RPMI8226 (cell line): ENCODE data around the gene ATP6V1G3.
"Not testable (repeated sequence)": the region's sequence is repeated elsewhere in the genome, so short reads cannot be mapped to it uniquely, and the experiment has no call there.

Experiments used
- DNase-seq: peaks from one replicate; pipeline ENCODE4 v3.0.0-alpha.2; 2015

Gene ATP6V1G3

DNA sequence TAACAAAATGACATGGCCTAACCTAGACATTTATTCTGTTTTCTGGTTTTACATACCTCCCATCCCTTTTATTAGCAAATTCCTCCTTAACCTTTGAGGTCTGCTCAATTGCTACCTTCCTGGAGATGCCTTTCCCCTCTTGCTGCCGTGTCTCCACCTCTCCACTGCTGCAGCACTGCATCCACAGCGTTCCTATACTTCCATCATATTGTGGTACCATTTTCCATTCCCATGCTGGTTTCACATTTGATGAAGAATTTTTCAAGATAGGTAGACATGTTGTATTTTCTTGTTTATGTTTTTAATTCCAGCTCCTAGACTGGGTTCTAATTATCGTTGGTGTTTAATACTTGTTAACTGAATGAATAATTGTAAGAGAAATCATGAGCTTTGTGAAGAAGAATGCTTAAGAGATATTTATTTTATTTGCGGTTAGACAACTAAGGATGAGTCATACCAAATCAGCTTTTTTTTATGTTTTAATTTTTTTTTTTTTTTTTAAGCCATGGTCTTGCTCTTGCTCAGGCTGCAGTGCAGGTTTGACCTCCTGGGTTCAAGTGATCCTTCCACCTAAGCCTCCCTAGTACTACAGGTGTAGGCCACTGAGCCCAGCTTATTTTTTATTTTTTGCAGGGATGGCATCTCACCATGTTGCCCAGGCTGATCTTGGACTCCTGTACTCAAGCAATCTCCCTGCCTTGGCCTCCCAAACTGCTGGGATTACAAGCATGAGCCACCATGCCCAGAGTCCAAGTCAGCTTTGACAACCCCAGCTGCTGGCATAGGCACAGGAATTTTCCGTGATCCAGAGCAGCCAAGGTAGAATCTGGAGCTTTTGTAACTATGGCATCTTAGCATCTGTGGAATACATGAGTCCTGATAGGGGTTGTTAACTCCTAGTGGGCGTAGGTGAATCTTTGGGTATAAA is 44.0 kb downstream of the ATP6V1G3 start:
- DNase-seq, result no peak

DNA sequence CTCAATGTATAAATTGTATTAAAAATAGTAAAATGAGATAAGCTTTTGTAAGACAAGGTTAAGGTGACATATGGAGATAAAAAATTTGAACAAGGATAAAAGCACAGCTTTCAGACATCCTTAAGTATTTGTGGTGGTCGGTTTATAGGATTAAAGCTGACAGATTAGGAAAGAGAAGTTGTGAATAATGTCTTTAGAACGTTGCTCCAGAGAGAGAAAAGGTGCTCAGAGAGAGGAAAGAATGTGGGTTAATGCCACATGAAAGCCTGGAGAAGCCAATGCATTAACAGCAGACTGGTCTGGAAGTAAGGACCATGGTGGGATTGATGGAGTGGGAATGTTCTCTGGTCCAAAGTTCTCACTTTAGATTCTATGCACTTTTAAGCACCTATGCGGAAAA is 44.8 kb downstream of the ATP6V1G3 start:
- DNase-seq, result no peak

GRCh38 chr1:198494658-198495103 is 45.8 kb downstream of the ATP6V1G3 start:
- no peak for DNase-seq

- DNase-seq, result no peak
These were observed 46.3 kb downstream of the ATP6V1G3 start for GRCh38 chr1:198494139-198494538.

DNA sequence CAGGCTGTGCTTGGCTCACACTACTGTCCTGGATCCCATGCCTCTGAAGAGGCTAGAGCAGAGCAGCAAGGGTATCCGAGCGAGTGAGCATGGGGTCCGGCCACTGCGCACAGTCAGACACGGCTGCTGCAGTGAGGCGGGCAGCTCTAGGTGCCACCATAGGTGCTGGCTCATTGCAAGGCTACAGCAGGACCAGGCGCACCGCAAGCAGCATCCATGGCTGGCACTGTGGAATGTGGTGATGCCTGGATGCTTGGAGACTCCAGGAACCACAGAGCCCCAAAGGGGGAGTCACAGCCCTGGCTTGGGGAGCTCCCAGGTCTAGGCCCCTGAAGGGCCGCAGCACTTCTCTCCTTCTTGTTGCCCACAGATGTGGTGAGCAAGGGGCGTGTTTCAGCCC is 47.2 kb downstream of the ATP6V1G3 start:
- no peak for DNase-seq

DNA sequence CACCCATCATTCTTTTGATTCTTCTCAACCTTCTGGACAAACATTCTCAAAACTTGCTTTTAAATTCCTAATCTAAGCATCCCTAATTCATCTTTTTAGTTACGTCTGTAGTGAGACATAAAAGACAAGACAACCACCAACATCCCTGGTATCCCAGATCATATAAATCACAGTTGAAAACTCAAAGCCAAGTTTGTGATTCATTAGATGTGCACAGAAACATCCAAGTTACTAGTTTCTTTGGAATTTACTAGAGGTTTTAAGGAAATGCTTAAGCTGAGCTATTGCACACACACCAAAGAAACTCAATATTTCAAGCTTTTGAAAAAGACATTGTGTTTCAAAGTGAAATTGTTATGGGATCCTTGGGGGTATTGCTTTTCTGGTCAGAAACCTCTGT is 47.6 kb downstream of the ATP6V1G3 start:
- no peak for DNase-seq

GRCh38 chr1:198491596-198491995 is 48.9 kb downstream of the ATP6V1G3 start:
- DNase-seq, result no peak

DNA sequence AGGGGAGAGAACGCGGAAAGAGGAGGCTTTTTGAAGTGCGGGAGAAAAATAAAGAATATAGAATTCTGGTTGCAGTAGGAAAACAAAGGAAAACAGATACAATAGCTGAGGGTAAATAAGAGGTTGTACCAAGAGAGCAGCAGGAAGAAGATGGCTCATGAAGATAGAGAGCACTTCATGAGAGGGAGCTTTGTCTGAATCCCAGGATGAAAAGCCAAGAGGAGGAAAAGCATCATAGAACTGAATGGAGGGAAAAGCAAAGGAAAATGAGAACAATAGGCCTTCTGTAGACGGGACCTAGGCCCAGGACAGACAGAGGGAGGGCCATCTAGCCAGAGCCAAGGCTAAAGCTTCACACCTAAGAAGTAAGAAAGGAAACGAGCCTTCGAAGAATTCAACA is 49.5 kb downstream of the ATP6V1G3 start:
- no peak for DNase-seq

DNA sequence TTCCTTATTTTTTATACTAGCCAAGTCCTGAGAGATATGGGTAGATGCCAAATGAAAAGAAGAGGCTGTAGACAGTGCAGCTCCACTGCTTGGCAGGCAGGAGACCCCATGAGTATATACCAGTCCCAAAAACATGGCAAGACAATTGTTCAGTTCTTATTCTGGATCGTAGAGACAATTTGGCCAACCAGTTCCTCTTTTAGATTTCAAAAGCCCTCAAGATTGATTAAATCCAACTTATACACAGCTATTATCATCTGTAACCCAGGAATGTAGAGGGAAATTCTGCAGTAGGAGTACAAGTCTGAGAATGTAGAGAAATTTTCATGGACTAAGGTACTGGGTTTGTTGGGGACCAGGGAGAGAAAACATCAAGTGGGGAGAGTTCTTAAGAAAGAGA is 50.3 kb downstream of the ATP6V1G3 start:
- no peak for DNase-seq

- DNase-seq, result no peak
These were observed 53.6 kb downstream of the ATP6V1G3 start for GRCh38 chr1:198486903-198487302.

GRCh38 chr1:198483645-198484044 is 56.8 kb downstream of the ATP6V1G3 start:
- DNase-seq, result no peak

DNA sequence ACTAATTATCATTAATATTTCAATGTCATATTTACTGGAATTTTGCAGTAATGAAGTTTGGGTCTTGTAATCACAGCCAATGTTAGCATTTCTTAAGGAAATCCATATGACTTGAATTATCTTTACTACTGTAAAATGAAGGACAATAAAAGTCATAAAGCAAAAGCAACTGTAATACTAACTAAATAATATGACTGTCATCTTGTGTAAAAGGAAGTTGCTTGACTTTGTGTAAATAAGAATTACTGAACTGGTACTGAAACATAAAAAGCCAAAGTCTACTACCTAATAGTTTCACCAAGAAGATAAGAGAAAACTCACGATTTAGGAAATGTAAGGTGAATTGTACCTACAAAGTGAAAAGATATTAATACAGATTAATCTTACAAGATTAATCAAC is 57.5 kb downstream of the ATP6V1G3 start:
- no peak for DNase-seq

GRCh38 chr1:198481661-198482060 is 58.8 kb downstream of the ATP6V1G3 start:
- DNase-seq, result no peak

GRCh38 chr1:198480876-198481275 is 59.6 kb downstream of the ATP6V1G3 start:
- no peak for DNase-seq

GRCh38 chr1:198477354-198477753 is 63.1 kb downstream of the ATP6V1G3 start:
- not testable (repeated sequence) for DNase-seq
